Endodermal cell (in vitro differentiated cells): ENCODE data around the gene ATRNL1. TPM values are rescaled to one million over a fixed set of nuclear protein-coding genes. Genes with fewer than 3 reads are reported as not detected.
"Not testable (repeated sequence)": the region's sequence is repeated elsewhere in the genome, so short reads cannot be mapped to it uniquely, and the experiment has no call there.

Source experiments
- DNase-seq: peaks from one replicate; pipeline ENCODE4 v3.0.0-alpha.2; 2017
- H3K27ac ChIP-seq: 2 replicates; pipeline ENCODE4 v1.5.1; 2013; ENCODE audit warnings: mild to moderate bottlenecking, low read depth, low read length, moderate library complexity
- H3K27me3 ChIP-seq: 2 replicates; pipeline ENCODE4 v1.6.1; 2013; ENCODE audit warnings: mild to moderate bottlenecking, low read length, moderate library complexity; ENCODE audit not compliant: insufficient read depth, control insufficient read depth, poor library complexity, severe bottlenecking
- H3K36me3 ChIP-seq: 2 replicates; pipeline ENCODE4 v1.7.0; 2013; ENCODE audit warnings: mild to moderate bottlenecking, low read length, moderate library complexity; ENCODE audit not compliant: control insufficient read depth, insufficient read depth
- H3K4me1 ChIP-seq: one replicate; pipeline ENCODE4 v1.7.0; 2013; ENCODE audit warnings: low read length; ENCODE audit not compliant: control insufficient read depth, insufficient read depth
- H3K4me3 ChIP-seq: 2 replicates; pipeline ENCODE4 v1.5.1; 2013; ENCODE audit warnings: mild to moderate bottlenecking, low read length, moderate library complexity
- H3K9ac ChIP-seq: 2 replicates; pipeline ENCODE4 v1.6.1; 2013; ENCODE audit warnings: mild to moderate bottlenecking, low read length, moderate library complexity; ENCODE audit not compliant: poor library complexity, severe bottlenecking; ENCODE audit errors: extremely low read depth
- H3K9me3 ChIP-seq: 2 replicates; pipeline ENCODE4 v1.6.1; 2013; ENCODE audit warnings: mild to moderate bottlenecking, low read length, moderate library complexity; ENCODE audit not compliant: control insufficient read depth
- H3K27ac Mint-ChIP-seq: 2 replicates; pipeline ENCODE4 v1.8.0; 2020; ENCODE audit warnings: mixed read lengths
- H3K27me3 Mint-ChIP-seq: 2 replicates; pipeline ENCODE4 v1.8.0; 2021; ENCODE audit warnings: mild to moderate bottlenecking, mixed read lengths; ENCODE audit not compliant: insufficient read depth
- H3K36me3 Mint-ChIP-seq: 2 replicates; pipeline ENCODE4 v1.8.0; 2020; ENCODE audit warnings: low read depth, mixed read lengths
- H3K4me1 Mint-ChIP-seq: 2 replicates; pipeline ENCODE4 v1.8.0; 2020; ENCODE audit warnings: mixed read lengths
- H3K4me3 Mint-ChIP-seq: 2 replicates; pipeline ENCODE4 v1.8.0; 2020; ENCODE audit warnings: mild to moderate bottlenecking, moderate library complexity, mixed read lengths
- H3K9me3 Mint-ChIP-seq: 2 replicates; pipeline ENCODE4 v1.8.0; 2020; ENCODE audit warnings: mild to moderate bottlenecking, mixed read lengths
- CTCF ChIP-seq: fragments of 200-600 bp; sonication (generic); conservative IDR thresholded peaks from 2 replicates; pipeline ENCODE4 v1.5.0; 2021; ENCODE audit warnings: antibody characterized with exemption, mild to moderate bottlenecking
- WGBS, 2 experiments: methylation state at CpG; one replicate each; pipeline versions ENCODE4 v1.1.5 to v1.1.7; 2013; ENCODE audit warnings: missing lambda C conversion rate in 2 of 2, mixed read lengths in 1 of 2; ENCODE audit not compliant: insufficient coverage in 1 of 2, insufficient read length in 1 of 2; 5-methylcytosine and 5-hydroxymethylcytosine counted together
- total RNA-seq, 2 donors: library from RNA; stranded (reverse); fragmentation: NEBNext Ultra II Directional in 1 of 2; extraction: Animal tissue kit (Norgen Biotek cat#: 25700) in 1 of 2; gene quantifications; 2 replicates in 1 of 2; 3 replicates in 1 of 2; pipeline ENCODE4 v1.2.1, GENCODE V29; 2021

The ATRNL1 gene
- total RNA-seq, 2 donors from 2014 or later = 8.0 to 9.0 TPM

DNA sequence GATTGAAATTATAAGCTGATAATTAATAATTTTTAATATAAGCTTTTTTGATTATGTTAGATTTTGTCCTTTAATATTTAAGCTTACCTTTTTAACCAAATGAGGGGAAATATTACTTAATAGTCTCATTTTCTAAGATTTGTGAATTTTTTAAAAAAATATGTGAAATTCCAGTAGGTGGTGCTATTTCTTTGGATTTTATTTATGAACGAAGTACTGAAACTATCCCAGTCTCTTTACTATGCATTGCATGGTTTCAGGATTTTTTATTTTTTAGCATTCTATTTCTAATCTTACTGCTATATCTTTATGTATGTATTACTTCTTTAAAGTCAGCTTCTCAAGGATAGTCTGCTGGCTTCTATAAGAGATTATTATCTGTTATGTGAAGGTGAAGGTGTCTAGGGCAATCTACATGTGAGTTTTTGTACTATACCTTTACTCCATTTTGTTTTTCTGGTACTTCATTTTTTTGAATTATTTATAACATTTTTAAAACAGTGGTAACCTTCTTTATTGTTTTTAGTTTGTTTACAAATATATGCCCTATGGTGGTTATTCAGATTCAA, 78.3 kb downstream of the ATRNL1 start:
- H3K36me3 ChIP-seq = no peaks in the 10 kb centered on the region
- Mint-ChIP-seq H3K9me3 (no peaks in the 10 kb centered on the region), H3K4me3 (no peak overlapping the region), H3K36me3 (no peaks in the 10 kb centered on the region), H3K27ac (no peak overlapping the region), H3K27me3 (no peaks in the 10 kb centered on the region), H3K4me1 (no peaks in the 10 kb centered on the region)
- no peaks in the 10 kb centered on the region for H3K4me1 ChIP-seq
- no peak overlapping the region for H3K9ac ChIP-seq
- no peaks in the 10 kb centered on the region for H3K27me3 ChIP-seq
- peak; percentile 76 for TF ChIP-seq CTCF
- no peak for DNase-seq
- WGBS, 2 experiments = no CpG with 5 or more reads among the region's 1 CpG
- no peak overlapping the region for H3K27ac ChIP-seq
- no peaks in the 10 kb centered on the region for H3K9me3 ChIP-seq
- no peak overlapping the region for H3K4me3 ChIP-seq

GRCh38 chr10:115173915-115174443, 80.8 kb downstream of the ATRNL1 start:
- Histone ChIP-seq H3K27ac (no peak overlapping the region), H3K9ac (no peak overlapping the region), H3K36me3 (no peaks in the 10 kb centered on the region), H3K4me1 (no peaks in the 10 kb centered on the region), H3K27me3 (no peaks in the 10 kb centered on the region), H3K4me3 (no peak overlapping the region), H3K9me3 (no peaks in the 10 kb centered on the region)
- no peak for DNase-seq
- no peaks in the 10 kb centered on the region for H3K27me3 Mint-ChIP-seq
- no peak for TF ChIP-seq CTCF
- H3K36me3 Mint-ChIP-seq = no peaks in the 10 kb centered on the region
- 80% methylated on average over 3 of the region's 3 CpGs; no CpG with 5 or more reads in 1 of the 2 experiments for WGBS, 2 experiments
- H3K4me1 Mint-ChIP-seq = no peaks in the 10 kb centered on the region
- no peak overlapping the region for H3K27ac Mint-ChIP-seq
- no peak overlapping the region for H3K4me3 Mint-ChIP-seq
- no peaks in the 10 kb centered on the region for H3K9me3 Mint-ChIP-seq

GRCh38 chr10:115207276-115207675, 114.1 kb downstream of the ATRNL1 start:
- not testable (repeated sequence) for H3K27ac Mint-ChIP-seq, H3K4me1 Mint-ChIP-seq, H3K9ac ChIP-seq, H3K36me3 ChIP-seq, H3K27me3 Mint-ChIP-seq, H3K27me3 ChIP-seq, H3K27ac ChIP-seq, H3K4me3 ChIP-seq, H3K9me3 ChIP-seq, DNase-seq, H3K4me3 Mint-ChIP-seq, H3K9me3 Mint-ChIP-seq, H3K4me1 ChIP-seq, H3K36me3 Mint-ChIP-seq
- 100% methylated on average over 1 to 2 of the region's 2 CpGs for WGBS, 2 experiments

DNA sequence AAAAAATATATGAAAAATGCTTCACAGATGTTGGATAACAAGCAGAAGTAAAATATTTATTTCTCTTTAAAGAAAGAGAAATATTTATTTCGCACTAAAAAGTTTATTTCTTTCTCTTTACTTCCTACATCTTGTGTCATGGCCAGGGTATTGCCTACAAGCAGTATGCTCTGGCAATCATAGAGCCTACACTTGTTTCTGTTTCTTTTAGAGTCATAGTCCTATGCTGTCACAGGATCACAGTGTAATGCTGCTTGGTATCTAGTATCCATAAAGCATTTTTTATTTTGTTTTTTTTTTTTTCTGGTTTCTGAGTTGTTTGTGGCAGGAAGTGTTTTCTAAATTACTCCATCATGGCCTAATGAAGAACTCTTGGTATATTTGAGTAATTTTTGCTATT, 116.0 kb downstream of the ATRNL1 start:
- Histone ChIP-seq H3K9me3 (no peaks in the 10 kb centered on the region), H3K4me3 (no peak overlapping the region), H3K36me3 (no peaks in the 10 kb centered on the region), H3K27me3 (no peaks in the 10 kb centered on the region), H3K27ac (no peak overlapping the region), H3K4me1 (no peaks in the 10 kb centered on the region), H3K9ac (no peak overlapping the region)
- no peak for DNase-seq
- no peak for TF ChIP-seq CTCF
- no peaks in the 10 kb centered on the region for H3K27me3 Mint-ChIP-seq
- no peaks in the 10 kb centered on the region for H3K9me3 Mint-ChIP-seq
- no peak overlapping the region for H3K27ac Mint-ChIP-seq
- no peaks in the 10 kb centered on the region for H3K36me3 Mint-ChIP-seq
- 100% methylated on average over 1 of the region's 1 CpG; no CpG with 5 or more reads in 1 of the 2 experiments for WGBS, 2 experiments
- no peak overlapping the region for H3K4me3 Mint-ChIP-seq
- H3K4me1 Mint-ChIP-seq = no peaks in the 10 kb centered on the region
